GM21360 (cell line): ENCODE results near the gene VPS33B.
A peak's percentile ranks its signal among the peaks of the same experiment; 100 is the strongest.
"Not testable (repeated sequence)": the region's sequence is repeated elsewhere in the genome, so short reads cannot be mapped to it uniquely, and the experiment has no call there.

Experiments used
- ATAC-seq: cut with Tn5 transposase; IDR thresholded peaks from one replicate; pipeline ENCODE4 v1.9.1; 2021; ENCODE audit warnings: mild to moderate bottlenecking, moderate library complexity; ENCODE audit not compliant: unreplicated experiment

Gene VPS33B

GRCh38 chr15:91032919-91033803 is 10.8 kb upstream of the VPS33B start:
- no peak for ATAC-seq

GRCh38 chr15:91031796-91032195 is 9.4 kb upstream of the VPS33B start:
- ATAC-seq = no peak

- ATAC-seq = no peak
Observed at GRCh38 chr15:91027677-91028076, 5.3 kb upstream of the VPS33B start.

GRCh38 chr15:91023720-91024119 is 1.3 kb upstream of the VPS33B start:
- ATAC-seq = no peak

GRCh38 chr15:91022832-91023129 is 387 bp upstream of the VPS33B start:
- ATAC-seq = no peak

GRCh38 chr15:91021516-91022074 is 799 bp downstream of the VPS33B start:
- ATAC-seq = no peak

GRCh38 chr15:91018158-91018557 is 4.2 kb downstream of the VPS33B start:
- ATAC-seq = no peak

GRCh38 chr15:91017716-91018115 is 4.7 kb downstream of the VPS33B start:
- no peak for ATAC-seq

- not testable (repeated sequence) for ATAC-seq
Observed at GRCh38 chr15:91013701-91014100, 8.7 kb downstream of the VPS33B start.

GRCh38 chr15:91007266-91007665 is 15.1 kb downstream of the VPS33B start:
- no peak for ATAC-seq

- no peak for ATAC-seq
Observed at GRCh38 chr15:91001209-91001608, 21.2 kb downstream of the VPS33B start.

GRCh38 chr15:90998737-90999136 is 23.7 kb downstream of the VPS33B start:
- ATAC-seq = no peak

GRCh38 chr15:90994417-90995311 is 27.7 kb downstream of the VPS33B start, which contains the start of gene PRC1:
TSS of gene PRC1 (minus strand) at chr15:90994535. CDS start at chr15:90994417, 118 bp downstream.
- peak; percentile 94 for ATAC-seq

GRCh38 chr15:90994059-90994416 is 28.4 kb downstream of the VPS33B start:
- peak; percentile 13 for ATAC-seq

- no peak for ATAC-seq
Observed at GRCh38 chr15:90991587-90992285, 30.7 kb downstream of the VPS33B start.

GRCh38 chr15:90990446-90990845 is 31.9 kb downstream of the VPS33B start:
- no peak for ATAC-seq

- ATAC-seq = no peak
Observed at GRCh38 chr15:90989040-90989768, 33.2 kb downstream of the VPS33B start.

- no peak for ATAC-seq
Observed at GRCh38 chr15:90988296-90988695, 34.1 kb downstream of the VPS33B start.

- no peak for ATAC-seq
Observed at GRCh38 chr15:90987561-90988141, 34.7 kb downstream of the VPS33B start.
